ENCODE measurements around the gene UBL4B.
A peak's percentile ranks its signal among the peaks of the same experiment; 100 is the strongest.

Gene UBL4B

DNA sequence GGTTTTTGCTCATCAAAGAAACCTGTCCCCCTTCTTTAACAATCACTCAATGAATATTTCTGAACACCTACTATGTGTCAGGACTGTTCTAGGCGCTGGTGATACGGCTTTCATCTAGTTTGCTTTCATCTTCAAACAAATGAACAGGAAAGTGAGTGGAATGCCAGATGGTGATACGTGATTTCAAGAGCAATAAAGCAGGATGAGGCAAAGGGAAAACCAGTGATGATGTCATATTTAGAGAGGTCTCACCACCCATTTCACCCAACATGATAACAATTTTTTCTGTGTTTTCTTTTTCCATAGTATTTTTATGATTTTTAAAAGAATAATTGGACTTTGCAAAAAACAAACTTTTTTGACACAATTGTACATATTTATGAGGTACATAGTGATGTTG is 26.7 kb downstream of the UBL4B start:
- Histone ChIP-seq H3K4me2 (ENCODE audit: low read depth, low read length, poor library complexity, severe bottlenecking) (no peak overlapping the region), H3K9me2 (replicated peaks; ENCODE audit: insufficient read depth, low read length) (no peaks in the 10 kb centered on the region), H3K36me3 (ENCODE audit: low read length) (no peaks in the 10 kb centered on the region), H3K9ac (ENCODE audit: low read length) (no peak overlapping the region), H3K9me3 (ENCODE audit: insufficient read depth, low read length) (no peaks in the 10 kb centered on the region), H3K27me3 (ENCODE audit: low read length) (0 out of 2 replicates have a peak, but pooled peaks cover 3% of the 10 kb centered on the region), H2AFZ (ENCODE audit: low read depth, low read length, severe bottlenecking) (no peak overlapping the region), H4K20me1 (ENCODE audit: low read depth, low read length) (no peaks in the 10 kb centered on the region), H3K27ac (ENCODE audit: low read depth, low read length) (no peak overlapping the region), H3F3A (ENCODE audit: insufficient read depth) (no peaks in the 10 kb centered on the region), H3K4me3 (ENCODE audit: insufficient read depth, low read length, poor library complexity, severe bottlenecking) (no peak overlapping the region), H3K79me2 (ENCODE audit: insufficient read depth, low read length) (no peaks in the 10 kb centered on the region)
- TF ChIP-seq, protein P1, sequence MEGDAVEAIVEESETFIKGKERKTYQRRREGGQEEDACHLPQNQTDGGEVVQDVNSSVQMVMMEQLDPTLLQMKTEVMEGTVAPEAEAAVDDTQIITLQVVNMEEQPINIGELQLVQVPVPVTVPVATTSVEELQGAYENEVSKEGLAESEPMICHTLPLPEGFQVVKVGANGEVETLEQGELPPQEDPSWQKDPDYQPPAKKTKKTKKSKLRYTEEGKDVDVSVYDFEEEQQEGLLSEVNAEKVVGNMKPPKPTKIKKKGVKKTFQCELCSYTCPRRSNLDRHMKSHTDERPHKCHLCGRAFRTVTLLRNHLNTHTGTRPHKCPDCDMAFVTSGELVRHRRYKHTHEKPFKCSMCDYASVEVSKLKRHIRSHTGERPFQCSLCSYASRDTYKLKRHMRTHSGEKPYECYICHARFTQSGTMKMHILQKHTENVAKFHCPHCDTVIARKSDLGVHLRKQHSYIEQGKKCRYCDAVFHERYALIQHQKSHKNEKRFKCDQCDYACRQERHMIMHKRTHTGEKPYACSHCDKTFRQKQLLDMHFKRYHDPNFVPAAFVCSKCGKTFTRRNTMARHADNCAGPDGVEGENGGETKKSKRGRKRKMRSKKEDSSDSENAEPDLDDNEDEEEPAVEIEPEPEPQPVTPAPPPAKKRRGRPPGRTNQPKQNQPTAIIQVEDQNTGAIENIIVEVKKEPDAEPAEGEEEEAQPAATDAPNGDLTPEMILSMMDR (IDR thresholded peaks at IDR 0.05; ENCODE audit: insufficient read depth, low read length, poor library complexity, severe bottlenecking): no peak

DNA sequence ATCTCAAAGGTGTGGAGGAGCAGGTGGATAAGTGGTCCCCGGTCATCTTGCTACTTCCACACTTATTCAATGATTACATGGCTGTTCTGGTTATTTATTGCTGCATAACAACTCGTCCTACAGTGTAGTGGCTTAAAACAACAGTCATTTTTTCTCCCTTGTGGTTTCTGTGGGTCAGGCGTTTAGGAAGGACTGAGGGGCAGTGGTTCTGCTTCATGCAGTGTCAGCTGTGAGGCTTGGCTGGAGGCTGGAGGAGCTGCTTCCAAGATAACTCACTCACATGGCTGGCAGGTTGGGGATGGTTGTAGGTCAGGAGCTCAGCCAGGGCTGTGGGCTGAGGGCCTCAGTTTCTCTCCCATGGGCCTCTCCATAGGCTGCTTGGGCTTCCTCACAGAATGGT is 32.1 kb downstream of the UBL4B start:
- H3F3A ChIP-seq (ENCODE audit: insufficient read depth): no peaks in the 10 kb centered on the region
- H3K27ac ChIP-seq (ENCODE audit: low read depth, low read length): no peak overlapping the region
- TF ChIP-seq, protein P1 (IDR thresholded peaks at IDR 0.05; ENCODE audit: insufficient read depth, low read length, poor library complexity, severe bottlenecking): no peak
- TF ChIP-seq EZH2phosphoT487 (conservative IDR thresholded peaks at IDR 0.05; ENCODE audit: low read length): no peak
- H3K79me2 ChIP-seq (ENCODE audit: insufficient read depth, low read length): no peaks in the 10 kb centered on the region
- no peak overlapping the region for H2AFZ ChIP-seq (ENCODE audit: low read depth, low read length, severe bottlenecking)
- H4K20me1 ChIP-seq (ENCODE audit: low read depth, low read length): no peaks in the 10 kb centered on the region
- H3K4me2 ChIP-seq (ENCODE audit: low read depth, low read length, poor library complexity, severe bottlenecking): no peak overlapping the region
- H3K27me3 ChIP-seq (ENCODE audit: low read length): 0 out of 2 replicates have a peak, but pooled peaks cover 3% of the 10 kb centered on the region
- no peak overlapping the region for H3K9ac ChIP-seq (ENCODE audit: low read length)
- H3K36me3 ChIP-seq (ENCODE audit: low read length): no peaks in the 10 kb centered on the region
- no peaks in the 10 kb centered on the region for H3K9me3 ChIP-seq (ENCODE audit: insufficient read depth, low read length)
- no peak overlapping the region for H3K4me3 ChIP-seq (ENCODE audit: insufficient read depth, low read length, poor library complexity, severe bottlenecking)
- H3K9me2 ChIP-seq (replicated peaks; ENCODE audit: insufficient read depth, low read length): no peaks in the 10 kb centered on the region

DNA sequence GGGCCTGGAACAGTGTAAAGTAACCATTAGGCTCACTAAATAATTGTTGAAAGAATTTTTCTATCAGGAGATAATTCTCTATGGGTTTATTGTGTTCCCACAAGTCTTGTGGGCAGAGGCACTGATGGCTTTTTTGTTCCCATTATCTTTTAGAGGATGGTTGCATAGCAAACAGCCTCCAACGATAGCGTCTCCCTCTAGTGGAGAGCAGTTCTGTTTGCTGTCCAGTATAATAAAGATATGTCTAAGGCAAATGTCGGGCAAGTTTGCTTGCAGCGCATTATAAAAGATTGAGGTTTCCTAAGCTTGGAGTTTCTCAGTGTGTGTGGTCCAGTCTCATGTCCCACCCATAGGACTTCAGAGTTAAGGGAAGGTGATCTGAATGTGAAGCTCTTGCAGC is 36.7 kb downstream of the UBL4B start:
- no peaks in the 10 kb centered on the region for H3K79me2 ChIP-seq (ENCODE audit: insufficient read depth, low read length)
- no peaks in the 10 kb centered on the region for H3K36me3 ChIP-seq (ENCODE audit: low read length)
- no peak overlapping the region for H3K9ac ChIP-seq (ENCODE audit: low read length)
- no peaks in the 10 kb centered on the region for H3K9me2 ChIP-seq (replicated peaks; ENCODE audit: insufficient read depth, low read length)
- no peak overlapping the region for H3K4me3 ChIP-seq (ENCODE audit: insufficient read depth, low read length, poor library complexity, severe bottlenecking)
- no peak overlapping the region for H3K4me2 ChIP-seq (ENCODE audit: low read depth, low read length, poor library complexity, severe bottlenecking)
- no peaks in the 10 kb centered on the region for H4K20me1 ChIP-seq (ENCODE audit: low read depth, low read length)
- H3K9me3 ChIP-seq (ENCODE audit: insufficient read depth, low read length): no peaks in the 10 kb centered on the region
- 0 out of 2 replicates have a peak, but pooled peaks cover 3% of the 10 kb centered on the region for H3K27me3 ChIP-seq (ENCODE audit: low read length)
- TF ChIP-seq, protein P1 (IDR thresholded peaks at IDR 0.05; ENCODE audit: insufficient read depth, low read length, poor library complexity, severe bottlenecking): peak; percentile 34
- TF ChIP-seq EZH2phosphoT487 (conservative IDR thresholded peaks at IDR 0.05; ENCODE audit: low read length): no peak
- H3F3A ChIP-seq (ENCODE audit: insufficient read depth): no peaks in the 10 kb centered on the region
- H3K27ac ChIP-seq (ENCODE audit: low read depth, low read length): no peak overlapping the region
- no peak overlapping the region for H2AFZ ChIP-seq (ENCODE audit: low read depth, low read length, severe bottlenecking)

All from SU-DHL-6 (cell line).